HG02678 (cell line): Measurements from ENCODE around the gene SZT2.
A peak's percentile ranks its signal among the peaks of the same experiment; 100 is the strongest.
"Not testable (repeated sequence)": the region's sequence is repeated elsewhere in the genome, so short reads cannot be mapped to it uniquely, and the experiment has no call there.

Source experiments
- ATAC-seq: cut with Tn5 transposase; IDR thresholded peaks from one replicate; pipeline ENCODE4 v1.9.1; 2021; ENCODE audit warnings: mild to moderate bottlenecking, moderate library complexity; ENCODE audit not compliant: unreplicated experiment

The SZT2 gene

GRCh38 chr1:43451701-43452532, 62.2 kb downstream of the SZT2 start:
- ATAC-seq, result no peak

GRCh38 chr1:43452789-43453441, 63.2 kb downstream of the SZT2 start:
- ATAC-seq, result no peak

DNA sequence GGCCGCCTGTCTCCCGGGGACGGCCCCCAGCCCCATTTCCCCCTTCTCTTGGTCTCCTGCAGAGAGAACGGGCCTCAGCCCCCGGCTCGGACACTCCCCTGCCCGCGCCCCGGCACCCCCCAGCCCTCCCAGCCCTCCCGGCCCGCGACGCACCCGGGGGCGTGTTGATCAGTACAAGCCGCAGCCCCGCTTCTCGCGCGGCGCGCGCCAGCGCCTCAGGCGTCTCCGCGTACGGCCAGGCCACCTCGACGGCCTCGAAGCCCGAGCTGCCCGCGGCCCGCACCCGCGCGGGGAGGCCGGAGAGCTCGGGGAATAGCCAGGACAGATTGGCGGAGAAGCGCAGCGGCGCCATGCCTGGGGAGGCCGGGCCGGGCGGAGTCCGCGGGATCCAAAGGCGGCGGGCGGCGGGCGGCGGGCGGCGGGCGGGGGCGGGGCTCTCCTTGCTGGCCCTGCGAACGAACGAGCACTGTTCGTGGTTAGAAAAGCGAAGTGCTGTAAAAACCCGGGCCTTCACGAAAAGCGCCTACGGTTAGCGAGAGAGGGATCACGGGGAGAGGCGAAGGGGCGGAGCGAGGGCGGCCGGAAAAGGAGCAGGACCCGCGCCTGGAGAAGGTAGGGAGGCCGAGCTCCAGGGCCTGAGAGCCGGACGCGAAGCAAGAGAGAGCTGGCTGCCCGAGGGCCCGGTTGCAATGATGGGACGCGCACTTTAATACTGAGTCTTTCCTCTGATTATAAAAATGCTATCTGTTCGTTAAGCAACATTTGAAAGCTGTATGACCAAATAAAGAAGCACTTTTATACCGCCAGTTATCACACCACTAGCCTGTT, 64.0 kb downstream of the SZT2 start, which contains the start of gene HYI:
TSS of gene HYI (minus strand) at position 490 of the 828 bp plus-strand sequence. CDS start at position 352, 138 bp downstream.
- peak; percentile 34 for ATAC-seq

- peak; percentile 70 for ATAC-seq
These were observed 64.7 kb downstream of the SZT2 start for GRCh38 chr1:43454270-43455011.

DNA sequence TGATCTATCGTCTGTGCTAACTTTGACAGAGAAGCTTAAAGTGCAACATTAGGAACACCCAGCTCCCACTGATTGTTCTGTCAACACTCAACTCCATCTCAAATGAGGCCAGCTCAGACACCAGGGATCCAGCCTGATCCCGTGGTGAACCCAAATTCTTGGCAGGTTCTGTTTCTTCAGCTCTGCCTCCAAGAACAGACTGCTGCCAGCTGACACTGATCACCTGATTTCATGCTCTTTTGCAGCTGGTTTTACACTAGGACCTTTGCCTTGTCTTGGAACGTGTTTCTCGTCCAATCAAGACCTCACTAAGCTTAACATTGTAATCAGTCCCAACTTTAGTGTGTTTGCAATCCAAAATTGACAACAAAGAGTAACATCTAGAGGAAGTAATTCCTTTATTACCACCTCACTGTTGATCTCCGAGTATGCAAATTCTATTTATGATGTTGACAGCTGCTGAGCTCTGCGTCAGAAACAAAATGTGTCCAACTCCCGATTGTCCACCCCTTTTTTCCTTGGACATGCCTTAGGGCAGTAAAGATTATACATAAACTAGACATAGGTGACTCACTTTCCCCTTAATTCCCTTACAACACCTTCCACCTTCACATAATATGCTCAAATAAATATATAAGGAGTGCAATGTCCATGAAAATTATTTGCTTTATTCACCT, 65.7 kb downstream of the SZT2 start:
- ATAC-seq, result no peak

GRCh38 chr1:43458379-43458778, 68.7 kb downstream of the SZT2 start:
- ATAC-seq, result not testable (repeated sequence)

- ATAC-seq, result no peak
These were observed 71.4 kb downstream of the SZT2 start for GRCh38 chr1:43460988-43461693.

DNA sequence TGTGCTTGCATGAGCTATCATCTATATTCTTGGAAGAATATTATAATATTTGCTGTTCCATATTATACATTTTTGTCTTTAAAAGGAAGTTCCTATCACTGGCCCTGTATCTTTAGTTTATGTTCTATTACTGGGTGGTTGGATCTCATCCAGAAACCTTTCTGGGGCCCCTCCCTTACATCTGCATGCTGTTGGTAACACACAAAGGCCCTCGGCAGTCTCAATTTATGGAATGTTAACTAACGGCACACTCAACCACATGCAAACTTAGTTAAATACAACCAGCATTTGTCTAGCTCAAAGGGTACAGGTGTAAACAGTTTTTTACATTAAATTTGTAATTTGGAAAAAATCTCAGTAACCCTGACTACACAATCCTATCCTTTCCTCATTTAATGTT, 73.8 kb downstream of the SZT2 start:
- no peak for ATAC-seq

- no peak for ATAC-seq
These were observed 75.2 kb downstream of the SZT2 start for GRCh38 chr1:43464681-43465504.

DNA sequence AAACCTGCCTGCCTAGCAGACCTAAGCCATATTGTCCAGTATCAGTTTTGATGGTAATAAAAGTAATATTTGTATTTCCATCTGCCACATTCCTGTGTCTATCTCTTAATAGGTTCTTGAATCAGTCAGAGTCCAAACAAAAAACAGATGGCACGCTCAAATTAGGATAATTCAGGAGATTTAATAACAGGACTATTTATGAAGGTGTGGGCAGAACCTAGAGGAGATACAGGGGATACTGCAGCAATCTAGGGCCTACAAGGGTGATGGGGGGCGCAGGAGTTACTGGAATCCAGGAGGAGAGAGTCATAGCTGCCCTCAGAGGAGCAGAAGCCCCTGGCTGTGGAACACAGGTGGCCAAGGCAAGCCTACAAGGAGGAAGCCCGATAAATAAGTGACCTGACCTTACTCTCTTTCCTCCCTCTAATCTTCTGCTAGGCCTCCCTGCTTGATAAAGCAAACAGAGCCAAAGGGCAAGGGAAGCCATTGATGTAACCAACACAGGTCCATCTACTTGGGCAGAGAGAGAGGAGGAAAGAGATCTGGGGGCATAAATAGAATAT, 75.9 kb downstream of the SZT2 start:
- no peak for ATAC-seq

- ATAC-seq, result no peak
These were observed 76.7 kb downstream of the SZT2 start for GRCh38 chr1:43466403-43466802.

GRCh38 chr1:43468414-43468813, 78.7 kb downstream of the SZT2 start:
- ATAC-seq, result no peak

- ATAC-seq, result no peak
These were observed 80.2 kb downstream of the SZT2 start for GRCh38 chr1:43469932-43470331.

DNA sequence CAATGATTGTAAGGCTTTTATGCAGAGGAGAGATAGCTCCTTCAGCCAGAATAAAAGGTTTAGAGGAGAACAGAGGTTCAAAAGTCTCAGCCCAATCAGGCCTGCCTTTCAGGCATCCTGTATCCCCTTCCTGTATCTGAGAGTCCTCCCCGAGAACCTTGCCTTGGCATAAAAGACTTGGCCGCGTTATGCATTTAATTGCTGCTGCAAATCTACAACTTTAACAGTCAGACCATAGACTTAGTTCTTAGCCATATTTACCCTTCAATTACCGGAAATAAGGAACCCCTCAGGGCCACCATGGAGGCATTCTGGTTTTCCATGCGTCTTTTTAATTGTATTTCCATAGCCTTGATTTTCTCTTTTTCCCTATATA, 82.4 kb downstream of the SZT2 start:
- ATAC-seq, result no peak

DNA sequence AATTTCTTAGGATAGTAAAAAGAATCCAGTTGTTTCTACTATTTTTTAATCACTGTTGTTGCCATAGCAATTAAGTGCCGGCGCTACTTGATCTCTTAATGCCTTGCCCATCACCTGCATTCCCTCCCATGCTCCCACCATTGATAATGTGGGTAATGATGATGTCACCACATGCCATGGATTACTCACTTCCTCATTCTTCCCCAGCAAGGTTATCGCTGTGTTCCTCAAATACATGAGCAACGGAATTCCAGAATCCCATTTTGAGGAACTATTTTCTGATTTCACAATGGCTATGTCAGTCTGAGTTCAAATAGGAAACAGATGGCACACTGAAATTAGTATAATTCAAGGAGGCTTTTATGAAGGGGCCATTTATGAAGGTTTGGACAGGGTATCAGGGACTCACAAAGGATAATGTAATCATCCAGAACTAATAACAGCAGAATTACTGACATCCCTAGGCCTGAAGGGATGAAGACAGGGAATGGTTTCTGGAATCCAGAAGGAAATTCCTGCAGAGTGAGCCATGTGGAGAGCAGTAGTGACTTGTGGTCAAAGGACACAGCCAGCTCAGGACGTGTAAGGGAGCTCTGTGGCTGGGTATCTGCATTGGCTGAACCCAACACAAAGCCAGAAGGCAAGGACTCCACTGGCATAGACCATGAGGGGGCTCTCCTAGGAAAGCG, 82.9 kb downstream of the SZT2 start:
- not testable (repeated sequence) for ATAC-seq

DNA sequence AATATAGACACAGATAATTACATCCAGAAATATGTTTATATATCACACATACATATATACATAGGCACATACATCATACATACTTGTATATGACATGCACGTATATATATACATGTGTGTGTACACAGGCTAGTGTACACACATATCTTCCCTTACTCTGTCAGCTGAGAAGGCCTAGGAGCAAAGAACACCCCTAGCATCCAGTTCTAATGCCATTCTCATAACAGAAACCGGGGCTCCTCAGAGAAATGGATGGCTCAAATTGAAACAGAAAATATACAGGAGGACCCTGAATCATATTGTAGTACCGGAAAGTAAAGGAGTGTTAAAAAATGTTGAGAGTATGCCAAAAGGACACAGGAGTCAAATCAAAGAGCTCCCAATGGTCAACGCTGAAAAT, 83.8 kb downstream of the SZT2 start:
- no peak for ATAC-seq

DNA sequence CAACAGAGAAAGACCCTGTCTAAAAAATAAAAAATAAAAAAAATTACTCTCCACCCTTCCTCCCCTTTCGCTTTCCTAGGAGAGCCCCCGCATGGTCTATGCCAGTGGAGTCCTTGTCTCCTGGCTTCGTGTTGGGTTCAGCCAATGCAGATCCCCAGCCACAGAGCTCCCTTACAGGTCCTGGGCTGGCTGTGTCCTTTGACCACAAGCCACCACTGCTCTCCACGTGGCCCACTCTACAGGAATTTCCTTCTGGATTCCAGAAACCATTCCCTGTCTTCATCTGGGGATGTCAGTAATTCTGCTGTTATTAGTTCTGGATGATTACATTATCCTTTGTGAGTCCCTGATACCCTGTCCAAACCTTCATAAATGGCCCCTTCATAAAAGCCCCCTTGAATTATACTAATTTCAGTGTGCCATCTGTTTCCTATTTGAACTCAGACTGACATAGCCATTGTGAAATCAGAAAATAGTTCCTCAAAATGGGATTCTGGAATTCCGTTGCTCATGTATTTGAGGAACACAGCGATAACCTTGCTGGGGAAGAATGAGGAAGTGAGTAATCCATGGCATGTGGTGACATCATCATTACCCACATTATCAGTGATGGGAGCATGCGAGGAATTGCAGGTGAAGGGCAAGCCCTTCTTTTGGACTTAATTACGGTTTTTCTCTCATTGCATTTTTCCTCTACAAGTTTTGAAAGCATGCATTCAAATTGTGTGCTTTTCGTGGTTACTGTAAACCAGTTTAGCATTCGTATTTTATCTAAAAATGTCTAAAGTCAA, 86.1 kb downstream of the SZT2 start:
- not testable (repeated sequence) for ATAC-seq
